SH-SY5Y (cell line): Measurements from ENCODE around the gene CYLC1.

Experiments
- GATA2 ChIP-seq: IDR thresholded peaks from 2 replicates; pipeline ENCODE4 v1.6.1; 2011; ENCODE audit warnings: mild to moderate bottlenecking, low read depth, low read length
- GATA3 ChIP-seq: IDR thresholded peaks from 2 replicates; pipeline ENCODE4 v1.6.1; 2011; ENCODE audit warnings: low read depth, mild to moderate bottlenecking, low read length, moderate library complexity

- TF ChIP-seq GATA3 (no peak), GATA2 (no peak)
These were observed at the start of gene CYLC1 for GRCh38 chrX:83860846-83861245.
